GM18873 (cell line): ENCODE data around the gene PRUNE2.

Source experiments
- ATAC-seq: cut with Tn5 transposase; IDR thresholded peaks from one replicate; pipeline ENCODE4 v1.9.1; 2021; ENCODE audit warnings: mild to moderate bottlenecking, moderate library complexity, moderate number of reproducible peaks; ENCODE audit not compliant: unreplicated experiment, low FRiP score

PRUNE2 gene

DNA sequence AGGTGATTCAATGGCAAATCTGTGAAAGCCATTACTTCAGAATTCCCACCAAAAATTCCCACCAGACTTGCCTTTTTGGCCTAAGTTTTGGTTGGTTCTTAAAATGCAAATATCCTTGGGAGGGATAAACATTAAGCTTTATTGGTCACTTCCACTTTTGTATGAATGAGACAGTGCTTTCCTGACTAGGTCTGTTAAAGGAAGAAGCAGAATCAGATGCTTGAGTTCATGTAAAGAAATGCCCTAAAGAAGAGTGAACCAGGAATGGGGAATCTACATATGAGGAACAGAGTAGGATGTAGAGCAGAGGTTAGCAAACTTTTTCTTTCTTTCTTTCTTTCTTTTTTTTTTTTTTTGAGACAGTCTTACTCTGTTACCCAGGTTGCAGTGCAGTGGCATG is 317.6 kb downstream of the PRUNE2 start:
- no peak for ATAC-seq

DNA sequence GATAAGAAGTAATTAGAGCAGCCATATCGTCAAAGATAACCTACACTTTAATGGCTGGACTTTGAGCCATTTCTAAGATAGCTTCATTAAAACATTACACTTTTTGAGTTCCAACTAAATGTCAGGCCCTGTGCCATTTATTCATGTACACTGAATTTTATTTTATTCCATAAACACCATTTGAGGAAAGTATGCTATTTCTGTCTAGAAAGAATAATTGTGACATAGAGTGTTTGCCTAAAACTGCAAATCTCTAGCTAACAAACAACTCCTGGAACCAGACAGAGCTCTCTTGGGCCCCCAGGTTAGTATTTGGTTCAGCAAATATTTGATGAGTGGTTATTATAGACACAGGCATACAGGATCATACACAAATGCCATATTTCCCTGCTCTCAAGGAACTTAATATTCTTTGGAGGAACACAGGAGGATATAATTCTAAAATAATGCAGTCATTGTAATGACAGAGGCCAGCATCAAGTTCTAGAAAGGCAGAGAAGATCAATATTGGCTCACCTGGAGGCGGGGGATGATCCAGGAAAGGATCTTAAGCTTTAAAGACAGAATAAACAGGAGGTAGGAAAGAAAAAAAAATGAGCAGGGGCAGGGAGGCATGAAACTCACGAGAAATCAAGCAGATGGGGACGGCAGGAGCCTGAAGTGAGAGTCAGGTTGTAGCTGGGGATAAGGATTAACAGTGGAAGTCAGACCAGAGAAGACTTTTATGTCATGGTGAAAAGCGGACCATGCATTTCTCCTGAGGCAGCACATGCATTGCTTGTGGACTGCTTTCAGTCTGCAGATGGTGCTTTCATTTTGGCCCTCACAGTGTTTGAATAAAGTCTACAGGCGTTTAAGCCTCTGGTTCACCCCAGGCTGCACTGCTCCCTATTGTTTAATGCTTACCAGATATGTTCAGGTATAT is 319.3 kb downstream of the PRUNE2 start:
- ATAC-seq = no peak

DNA sequence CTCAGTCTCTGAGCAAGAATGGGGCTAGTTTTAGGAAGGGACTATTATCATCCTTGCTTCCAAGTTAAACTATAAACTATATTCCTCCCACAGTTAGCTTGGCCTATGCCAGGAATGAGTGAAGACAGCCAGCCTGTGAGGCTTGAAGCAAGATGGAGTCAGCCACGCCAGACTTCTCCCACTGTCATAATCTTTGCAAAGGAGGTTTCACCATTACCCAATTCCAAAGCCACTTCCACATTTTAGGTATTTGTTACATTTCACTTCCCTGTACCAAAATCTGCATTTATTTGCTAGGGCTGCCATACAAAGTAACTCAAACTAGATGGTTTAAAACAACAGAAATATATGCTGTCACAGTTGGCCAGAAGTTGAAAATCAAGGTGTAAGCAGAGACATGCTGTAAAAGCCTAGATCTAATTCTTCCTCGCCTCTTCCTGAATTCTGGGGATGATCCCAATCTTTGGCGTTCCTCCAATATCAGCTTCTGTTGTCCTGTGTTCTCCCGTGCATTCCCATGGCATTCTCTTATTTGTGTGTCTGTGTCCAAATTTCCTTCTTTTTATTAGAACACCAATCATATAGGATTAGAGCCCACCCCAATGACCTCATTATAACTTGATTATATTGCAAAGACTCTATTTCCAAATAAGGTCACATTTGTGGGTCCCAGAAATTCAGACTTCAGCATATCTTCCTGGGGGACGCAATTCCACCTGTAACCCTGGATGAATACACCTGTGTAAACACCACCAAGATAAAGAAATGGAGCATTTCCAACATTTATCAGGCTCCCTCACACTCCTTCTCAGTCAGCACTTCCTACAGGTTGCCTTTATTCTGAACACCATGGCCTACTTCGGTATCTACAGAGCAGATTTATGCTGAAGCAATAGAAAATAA is 320.2 kb downstream of the PRUNE2 start:
- ATAC-seq = no peak

DNA sequence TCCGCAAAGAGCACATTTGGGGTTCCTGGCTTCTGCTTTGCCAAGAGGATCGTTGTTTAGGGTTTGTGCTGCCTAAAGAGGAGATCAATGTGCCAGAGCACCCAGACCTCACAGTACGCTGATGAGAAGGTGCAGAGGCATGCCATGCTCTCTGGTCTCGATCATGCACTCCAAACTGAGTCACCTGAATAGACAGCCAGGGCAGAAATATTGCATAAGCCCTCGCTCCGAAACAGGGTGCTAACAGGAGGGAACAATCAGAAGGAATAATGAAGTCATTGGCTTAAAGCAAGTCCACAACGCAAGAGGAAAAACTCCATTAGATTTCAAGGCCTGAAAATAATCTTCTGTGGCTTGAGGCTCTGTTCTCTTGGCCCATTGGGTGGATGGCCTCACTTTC is 322.7 kb downstream of the PRUNE2 start:
- ATAC-seq = no peak

DNA sequence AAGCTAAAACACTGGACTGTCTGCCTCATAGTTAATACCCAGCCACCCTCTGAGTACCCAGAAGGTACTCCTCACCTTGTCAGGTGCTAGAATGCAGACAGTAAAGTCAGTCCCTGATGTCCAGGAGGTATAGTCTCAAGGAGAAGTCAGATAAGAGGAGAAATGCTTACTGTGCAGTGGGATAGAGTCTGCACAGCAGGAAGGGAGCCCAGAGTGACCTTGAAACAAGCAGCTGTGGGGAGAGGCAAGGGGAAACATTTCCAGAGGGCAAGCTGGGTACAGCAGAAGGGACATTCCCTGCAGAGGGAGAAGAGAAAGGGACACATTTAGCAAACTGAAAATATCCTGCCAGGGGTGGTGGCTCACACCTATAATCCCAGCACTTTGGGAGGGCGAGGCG is 324.2 kb downstream of the PRUNE2 start:
- ATAC-seq = no peak

DNA sequence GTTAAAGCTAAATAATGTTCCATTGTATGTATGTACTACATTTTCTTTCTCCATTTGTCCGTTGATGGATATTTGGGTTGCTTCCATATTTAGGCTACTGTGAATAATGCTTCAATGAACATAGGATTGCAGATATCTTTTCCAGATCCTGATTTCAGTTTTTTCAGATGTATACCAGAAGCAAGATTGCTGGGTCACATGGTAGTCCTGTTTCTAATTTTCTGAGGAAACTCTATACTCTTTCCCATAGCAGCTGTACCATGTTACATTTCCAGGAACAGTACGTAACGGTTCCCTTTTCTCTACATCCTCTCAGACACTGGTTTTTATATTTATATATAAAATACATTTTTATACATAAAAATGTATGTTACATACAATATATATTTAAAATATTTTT is 325.1 kb downstream of the PRUNE2 start:
- ATAC-seq = no peak

DNA sequence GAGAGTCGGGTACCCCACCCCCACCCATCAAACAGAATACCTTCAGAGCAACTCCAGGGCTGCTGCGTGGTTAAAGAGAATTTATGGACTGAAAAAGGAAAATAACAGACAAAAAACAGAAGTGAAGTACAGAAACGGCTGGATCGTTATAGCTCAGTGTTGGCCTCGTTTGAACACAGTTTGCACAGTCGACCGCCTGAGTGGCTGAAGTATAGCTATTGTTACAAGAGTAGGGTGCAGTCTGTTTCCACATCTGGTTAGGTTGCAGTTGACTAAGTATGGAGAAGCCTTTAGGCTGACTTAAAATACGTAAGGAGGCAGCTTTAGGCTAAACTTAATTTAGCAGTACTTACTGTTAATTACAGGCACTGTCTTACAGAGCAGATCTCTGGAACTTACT is 325.7 kb downstream of the PRUNE2 start:
- no peak for ATAC-seq

DNA sequence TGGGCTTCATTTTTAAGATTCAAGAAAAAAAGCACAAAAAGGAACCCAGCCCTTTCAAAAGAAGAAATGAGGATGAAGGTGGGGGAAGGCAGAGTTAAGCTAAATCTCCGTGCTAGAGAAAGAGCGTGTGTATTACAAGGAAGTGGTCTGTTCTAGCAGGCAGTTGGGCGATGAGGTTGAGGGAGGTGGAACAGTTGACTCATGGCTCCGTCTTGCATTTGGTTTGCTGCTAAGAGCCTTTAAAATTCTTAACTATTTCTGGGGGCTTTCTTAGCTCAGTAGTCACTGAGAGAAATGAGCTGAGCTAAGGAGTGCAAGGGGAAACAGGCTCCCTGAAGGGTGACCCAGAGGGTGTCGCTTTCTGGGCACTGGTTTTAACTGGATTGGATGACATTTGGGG is 329.6 kb downstream of the PRUNE2 start:
- peak; percentile 54 for ATAC-seq

DNA sequence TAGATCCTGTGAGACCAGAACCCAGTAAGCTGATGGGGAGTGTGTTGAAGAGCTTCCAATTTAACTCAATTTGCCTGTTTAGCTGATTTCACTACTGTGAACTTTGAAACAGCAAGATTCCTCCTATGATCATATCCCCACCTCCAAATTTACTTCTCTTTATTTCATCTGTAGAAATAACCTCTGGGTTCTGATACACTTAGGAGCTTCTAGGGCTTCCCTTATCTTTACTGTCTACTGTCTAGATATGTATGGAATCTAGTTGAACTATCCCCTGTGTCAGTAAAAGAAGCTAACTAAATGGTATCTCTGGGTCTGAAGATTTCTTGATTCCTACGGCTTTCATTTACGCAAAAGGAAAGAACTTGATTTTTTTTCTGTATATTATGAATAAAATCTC is 330.2 kb downstream of the PRUNE2 start:
- no peak for ATAC-seq

DNA sequence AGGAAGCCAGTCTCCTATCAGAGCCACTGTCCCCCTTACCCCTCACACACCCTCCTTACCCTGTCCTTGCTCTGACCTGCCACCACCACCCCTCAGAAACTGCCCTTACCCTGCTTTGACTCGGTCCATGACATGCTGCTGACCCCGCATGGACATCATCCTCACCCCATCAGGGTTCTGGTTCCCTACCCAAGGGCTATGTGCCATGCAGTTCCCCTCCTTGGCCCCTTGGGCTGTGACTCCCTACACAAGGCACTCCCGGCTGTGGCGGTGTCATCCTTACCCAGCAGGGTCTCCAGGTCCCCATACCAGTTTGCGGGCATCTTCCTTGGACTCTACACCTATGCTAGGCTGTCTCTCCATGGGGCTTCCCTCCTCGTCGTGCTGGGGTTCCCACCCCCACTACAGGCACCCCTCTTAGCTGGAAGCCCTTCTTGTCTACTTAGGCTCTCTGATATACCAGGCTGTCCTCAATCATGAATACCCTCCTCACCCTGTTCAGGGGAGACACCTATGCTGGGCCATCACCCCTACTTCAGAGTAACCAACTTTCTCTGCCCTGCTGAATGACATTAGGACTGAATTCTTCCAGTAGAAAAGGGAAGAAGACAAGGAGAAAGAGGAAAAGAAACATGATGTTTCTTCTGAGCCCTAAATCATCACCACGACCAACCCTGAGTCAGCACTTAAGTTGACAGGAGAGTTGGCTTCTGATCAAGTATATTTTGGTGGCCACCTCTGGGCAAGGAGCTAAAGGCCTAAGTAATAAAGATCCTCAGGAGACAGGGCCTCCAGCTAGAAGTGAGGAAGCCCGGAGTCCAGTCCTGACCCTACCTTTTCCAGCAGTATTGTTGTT is 331.8 kb downstream of the PRUNE2 start:
- no peak for ATAC-seq

DNA sequence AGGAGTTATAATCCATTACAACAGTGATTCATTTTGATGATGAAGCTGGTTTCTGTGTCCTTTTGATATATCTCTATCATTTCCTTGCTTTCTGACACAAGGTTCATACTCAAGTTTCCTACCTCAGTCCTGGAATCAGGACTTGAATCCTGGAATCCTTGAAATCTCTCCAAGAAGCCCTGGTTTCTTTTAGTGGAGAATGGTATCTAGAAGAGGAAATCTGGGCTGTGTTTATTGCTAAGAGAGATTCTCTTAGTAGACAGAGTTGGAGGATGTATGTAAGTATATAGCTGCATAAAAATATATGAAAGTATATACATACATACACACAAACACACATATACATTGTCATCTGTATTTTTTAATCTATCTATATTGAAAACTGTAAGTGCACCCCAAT is 332.5 kb downstream of the PRUNE2 start:
- no peak for ATAC-seq

DNA sequence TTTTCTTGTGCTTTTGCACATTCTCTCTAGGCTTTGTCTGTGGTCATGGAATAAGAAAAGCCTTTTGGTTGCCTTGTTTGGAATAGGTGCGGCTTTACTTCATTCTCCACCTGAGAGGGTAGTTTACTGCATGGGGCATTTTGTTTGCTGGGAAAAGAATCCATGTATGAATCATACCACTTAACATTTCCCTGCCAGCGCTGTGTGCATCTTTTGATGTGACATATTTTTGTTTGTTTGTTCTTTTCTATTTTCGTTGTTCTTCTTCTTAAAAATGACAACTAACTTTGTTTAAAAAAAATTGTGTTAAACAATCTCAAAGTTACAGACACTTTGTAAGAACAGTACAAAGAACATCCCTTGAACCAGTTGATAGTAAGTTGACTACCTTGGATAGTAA is 333.8 kb downstream of the PRUNE2 start:
- ATAC-seq = no peak

DNA sequence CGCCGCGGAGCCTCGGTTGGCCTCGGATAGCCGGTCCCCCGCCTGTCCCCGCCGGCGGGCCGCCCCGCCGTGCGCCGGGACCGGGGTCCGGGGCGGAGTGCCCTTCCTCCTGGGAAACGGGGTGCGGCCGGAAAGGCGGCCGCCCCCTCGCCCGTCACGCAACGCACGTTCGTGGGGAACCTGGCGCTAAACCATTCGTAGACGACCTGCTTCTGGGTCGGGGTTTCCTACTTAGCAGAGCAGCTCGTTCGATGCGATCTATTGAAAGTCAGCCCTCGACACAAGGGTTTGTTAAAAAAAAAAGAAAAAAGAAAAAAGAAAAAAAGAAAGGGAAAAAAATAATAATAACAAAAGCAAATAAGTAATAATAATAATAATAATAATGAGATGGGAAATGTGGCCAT is 334.2 kb downstream of the PRUNE2 start:
- no peak for ATAC-seq

DNA sequence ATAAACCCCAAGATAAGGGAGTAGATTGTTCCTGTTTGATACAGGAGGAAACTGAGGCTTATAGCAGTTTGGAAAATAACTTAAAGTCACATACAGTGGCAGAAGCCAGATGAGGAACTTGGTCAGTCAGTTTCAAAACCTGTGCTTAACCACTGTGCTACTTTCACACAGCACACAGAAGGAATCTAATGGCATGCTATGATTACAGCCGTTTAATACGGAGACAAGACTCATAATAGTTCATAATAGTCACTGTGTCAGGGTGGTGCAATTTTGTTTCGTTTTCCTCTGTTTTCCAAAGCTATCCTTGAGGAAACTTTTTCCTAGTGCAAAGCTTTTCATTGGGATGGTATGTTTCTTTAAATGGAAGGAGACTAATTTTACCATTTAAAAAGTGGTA is 334.6 kb downstream of the PRUNE2 start:
- peak; percentile 67 for ATAC-seq

DNA sequence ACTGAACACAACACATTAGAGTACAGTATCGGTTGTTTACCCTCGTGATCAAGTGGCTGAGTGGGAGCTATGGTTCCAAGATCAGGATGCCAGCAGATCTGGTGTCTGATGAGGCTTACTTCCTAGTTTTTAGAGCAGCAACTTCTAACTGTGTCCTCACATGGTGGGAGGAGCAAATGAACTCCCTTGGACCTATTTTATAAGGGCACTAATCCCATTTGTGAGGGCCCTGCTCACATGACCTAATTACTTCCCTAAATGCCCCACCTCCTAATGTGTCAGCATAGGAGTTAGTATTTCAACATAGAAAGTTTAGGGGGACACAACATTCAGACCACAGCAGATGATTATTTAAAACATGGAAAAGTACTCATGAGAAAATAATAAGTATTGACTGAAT is 335.1 kb downstream of the PRUNE2 start:
- no peak for ATAC-seq

DNA sequence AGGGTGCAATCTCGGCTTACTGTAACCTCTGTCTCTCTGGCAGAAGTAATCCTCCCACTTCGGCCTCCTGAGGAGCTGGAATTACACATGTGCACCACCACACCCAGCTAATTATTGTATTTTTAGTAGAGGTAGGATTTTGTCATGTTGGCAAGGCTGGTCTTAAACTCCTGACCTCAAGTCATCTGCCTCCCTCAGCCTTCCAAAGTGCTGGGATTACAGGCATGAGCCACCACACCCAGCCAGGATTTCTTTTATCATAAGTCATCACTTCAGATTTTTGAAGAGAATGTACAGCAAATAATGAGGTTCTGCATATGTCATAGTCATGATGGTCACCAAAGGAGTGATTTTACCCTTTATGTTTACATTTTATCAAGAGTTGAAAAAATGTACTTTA is 338.8 kb downstream of the PRUNE2 start:
- no peak for ATAC-seq

DNA sequence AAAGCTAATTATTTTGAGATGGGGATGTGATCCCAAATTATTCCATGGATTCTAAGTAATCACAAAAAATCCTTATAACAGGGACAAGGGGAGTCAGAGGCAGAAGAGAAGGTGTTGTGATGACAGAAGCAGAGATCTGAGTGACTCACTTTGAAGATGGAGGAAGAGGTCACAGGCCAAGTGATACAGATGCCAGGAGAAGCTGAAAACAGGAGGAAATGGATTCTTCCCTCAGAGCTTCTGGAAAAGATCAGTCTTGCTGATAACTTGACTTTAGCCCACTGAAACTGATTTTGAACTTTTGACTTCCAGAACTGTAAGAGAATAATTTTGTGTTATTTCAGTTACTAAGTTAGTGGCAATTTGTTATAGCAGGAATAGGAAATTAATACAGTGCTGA is 341.6 kb downstream of the PRUNE2 start:
- no peak for ATAC-seq

DNA sequence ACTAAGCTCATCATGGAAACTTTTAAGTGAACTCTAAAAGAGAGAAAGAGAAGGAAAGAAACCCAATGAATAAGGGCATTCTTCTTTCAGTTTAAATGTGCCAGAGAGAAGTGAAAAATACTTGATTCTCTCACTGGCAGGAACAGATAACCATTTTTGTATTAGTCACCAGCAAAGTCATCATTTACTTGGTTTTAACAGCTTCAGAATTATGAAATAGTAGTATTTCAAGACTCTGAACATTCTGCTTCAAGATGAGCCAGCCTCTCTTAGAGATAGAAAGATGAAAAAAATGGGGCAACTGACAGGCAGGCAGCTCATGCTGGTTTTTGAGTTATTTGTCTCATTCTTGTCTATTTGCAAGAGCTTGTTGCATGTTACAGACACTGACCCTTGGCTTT is 343.4 kb downstream of the PRUNE2 start:
- no peak for ATAC-seq

DNA sequence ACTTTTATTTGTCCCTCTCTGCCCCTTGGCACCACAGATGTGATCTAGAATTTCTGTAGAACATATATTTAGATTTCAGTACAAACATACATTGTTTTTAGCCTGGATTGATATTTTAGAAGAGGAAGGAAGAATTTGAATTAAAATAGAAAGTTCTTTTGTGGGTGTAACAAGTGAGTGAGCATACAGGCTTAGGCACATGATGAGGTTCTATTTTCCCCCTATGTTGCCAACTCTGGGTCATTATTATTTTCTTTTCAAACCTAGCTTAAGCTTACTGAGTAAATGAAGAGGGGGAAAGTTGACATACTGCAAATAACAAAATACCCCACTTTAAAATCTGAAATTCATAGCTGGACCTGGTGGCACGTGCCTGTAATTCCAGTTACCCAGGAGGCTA is 344.0 kb downstream of the PRUNE2 start:
- no peak for ATAC-seq
